DND-41 (cell line): ENCODE data around the gene DEFB131B.

Experiments
- ATAC-seq: fragments of 200-7000 bp; cut with Tn5 transposase; 3 replicates; pipeline ENCODE4 v1.9.1; 2021; ENCODE audit warnings: low read depth; ENCODE audit not compliant: insufficient read depth
- DNase-seq: peaks from one replicate; pipeline ENCODE4 v3.0.0-alpha.2; 2020
- H2AFZ ChIP-seq: 2 replicates; pipeline ENCODE4 v1.6.0; 2012; ENCODE audit warnings: low read depth, low read length
- H3K27ac ChIP-seq: 2 replicates; pipeline ENCODE4 v1.5.1; 2012; ENCODE audit warnings: low read length, inconsistent platforms
- H3K27me3 ChIP-seq: fragments of 200-600 bp; sonication (generic); 2 replicates; pipeline ENCODE4 v1.6.0; 2012; ENCODE audit warnings: low read length, mild to moderate bottlenecking, inconsistent platforms; ENCODE audit not compliant: insufficient read depth, poor library complexity
- H3K36me3 ChIP-seq: 2 replicates; pipeline ENCODE4 v1.5.1; 2012; ENCODE audit warnings: low read length, inconsistent platforms; ENCODE audit not compliant: insufficient read depth
- H3K4me1 ChIP-seq: 2 replicates; pipeline ENCODE4 v1.5.1; 2012; ENCODE audit warnings: mild to moderate bottlenecking, low read length; ENCODE audit not compliant: insufficient read depth
- H3K4me2 ChIP-seq: 2 replicates; pipeline ENCODE4 v1.6.0; 2012; ENCODE audit warnings: mild to moderate bottlenecking, moderate library complexity, low read length, inconsistent platforms; ENCODE audit not compliant: insufficient read depth
- H3K4me3 ChIP-seq, 2 experiments: fragments of 200-600 bp in 1 of 2; shearing (Covaris generic) in 1 of 2; 2 replicates each; pipeline ENCODE4 v1.5.1; 2012 to 2016; ENCODE audit warnings: inconsistent platforms in 2 of 2, low read length in 2 of 2, mild to moderate bottlenecking in 2 of 2, low read depth in 1 of 2, moderate library complexity in 1 of 2
- H3K79me2 ChIP-seq: 2 replicates; pipeline ENCODE4 v1.6.0; 2012; ENCODE audit warnings: low read length, inconsistent platforms; ENCODE audit not compliant: insufficient read depth
- H3K9ac ChIP-seq: 2 replicates; pipeline ENCODE4 v1.6.0; 2012; ENCODE audit warnings: low read depth, mild to moderate bottlenecking, inconsistent platforms, low read length, moderate library complexity
- H3K9me3 ChIP-seq: 2 replicates; pipeline ENCODE4 v1.5.1; 2012; ENCODE audit warnings: low read length, moderate library complexity, mild to moderate bottlenecking, inconsistent platforms; ENCODE audit not compliant: insufficient read depth, severe bottlenecking
- H4K20me1 ChIP-seq: 2 replicates; pipeline ENCODE4 v1.6.0; 2012; ENCODE audit warnings: low read length; ENCODE audit not compliant: insufficient read depth
- EZH2 ChIP-seq: IDR thresholded peaks from 3 replicates; pipeline ENCODE4 v1.6.1; 2012; ENCODE audit warnings: borderline replicate concordance, low read depth, mild to moderate bottlenecking, moderate library complexity, low read length, inconsistent platforms; ENCODE audit not compliant: severe bottlenecking
- TF ChIP-seq, protein P1 (sequence below): IDR thresholded peaks from 2 replicates; pipeline ENCODE4 v1.5.1; 2012; ENCODE audit warnings: borderline replicate concordance, low read length, moderate library complexity, mild to moderate bottlenecking; ENCODE audit not compliant: poor library complexity, severe bottlenecking; ENCODE audit errors: extremely low read depth

DEFB131B gene

DNA sequence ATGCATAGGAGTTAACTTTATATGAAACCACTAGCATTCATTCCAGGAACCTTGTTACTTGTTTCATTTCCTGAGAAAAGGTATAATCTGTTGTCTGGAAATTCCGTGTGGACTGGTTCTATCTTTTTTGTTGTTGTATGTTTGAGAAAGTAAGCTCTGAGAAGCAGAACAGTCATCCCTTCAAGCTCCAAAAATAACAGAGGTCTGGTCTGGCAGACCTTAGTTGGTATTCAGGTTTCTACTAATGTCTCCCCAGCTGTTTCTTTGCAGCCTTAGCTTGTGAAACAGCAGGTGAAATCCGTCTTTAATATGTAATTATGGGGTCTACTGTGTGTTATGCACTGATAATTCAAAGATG is 53.0 kb downstream of the DEFB131B start:
- Histone ChIP-seq H3K27ac (no peak overlapping the region), H3K36me3 (peaks cover 2% of the 10 kb centered on the region), H3K27me3 (no peaks in the 10 kb centered on the region), H3K9me3 (no peaks in the 10 kb centered on the region), H3K9ac (no peak overlapping the region), H3K4me2 (peak overlapping the region; percentile 6; the same call in 1 of the 2 replicates), H3K4me3 (no peak overlapping the region), H4K20me1 (peaks cover 10% of the 10 kb centered on the region; the same call in 1 of the 2 replicates), H3K79me2 (peaks cover 90% of the 10 kb centered on the region), H3K4me1 (peaks cover 31% of the 10 kb centered on the region), H2AFZ (no peak overlapping the region)
- DNase-seq: no peak
- ATAC-seq: no peak
- TF ChIP-seq EZH2: no peak
- TF ChIP-seq, protein P1, sequence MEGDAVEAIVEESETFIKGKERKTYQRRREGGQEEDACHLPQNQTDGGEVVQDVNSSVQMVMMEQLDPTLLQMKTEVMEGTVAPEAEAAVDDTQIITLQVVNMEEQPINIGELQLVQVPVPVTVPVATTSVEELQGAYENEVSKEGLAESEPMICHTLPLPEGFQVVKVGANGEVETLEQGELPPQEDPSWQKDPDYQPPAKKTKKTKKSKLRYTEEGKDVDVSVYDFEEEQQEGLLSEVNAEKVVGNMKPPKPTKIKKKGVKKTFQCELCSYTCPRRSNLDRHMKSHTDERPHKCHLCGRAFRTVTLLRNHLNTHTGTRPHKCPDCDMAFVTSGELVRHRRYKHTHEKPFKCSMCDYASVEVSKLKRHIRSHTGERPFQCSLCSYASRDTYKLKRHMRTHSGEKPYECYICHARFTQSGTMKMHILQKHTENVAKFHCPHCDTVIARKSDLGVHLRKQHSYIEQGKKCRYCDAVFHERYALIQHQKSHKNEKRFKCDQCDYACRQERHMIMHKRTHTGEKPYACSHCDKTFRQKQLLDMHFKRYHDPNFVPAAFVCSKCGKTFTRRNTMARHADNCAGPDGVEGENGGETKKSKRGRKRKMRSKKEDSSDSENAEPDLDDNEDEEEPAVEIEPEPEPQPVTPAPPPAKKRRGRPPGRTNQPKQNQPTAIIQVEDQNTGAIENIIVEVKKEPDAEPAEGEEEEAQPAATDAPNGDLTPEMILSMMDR: no peak

DNA sequence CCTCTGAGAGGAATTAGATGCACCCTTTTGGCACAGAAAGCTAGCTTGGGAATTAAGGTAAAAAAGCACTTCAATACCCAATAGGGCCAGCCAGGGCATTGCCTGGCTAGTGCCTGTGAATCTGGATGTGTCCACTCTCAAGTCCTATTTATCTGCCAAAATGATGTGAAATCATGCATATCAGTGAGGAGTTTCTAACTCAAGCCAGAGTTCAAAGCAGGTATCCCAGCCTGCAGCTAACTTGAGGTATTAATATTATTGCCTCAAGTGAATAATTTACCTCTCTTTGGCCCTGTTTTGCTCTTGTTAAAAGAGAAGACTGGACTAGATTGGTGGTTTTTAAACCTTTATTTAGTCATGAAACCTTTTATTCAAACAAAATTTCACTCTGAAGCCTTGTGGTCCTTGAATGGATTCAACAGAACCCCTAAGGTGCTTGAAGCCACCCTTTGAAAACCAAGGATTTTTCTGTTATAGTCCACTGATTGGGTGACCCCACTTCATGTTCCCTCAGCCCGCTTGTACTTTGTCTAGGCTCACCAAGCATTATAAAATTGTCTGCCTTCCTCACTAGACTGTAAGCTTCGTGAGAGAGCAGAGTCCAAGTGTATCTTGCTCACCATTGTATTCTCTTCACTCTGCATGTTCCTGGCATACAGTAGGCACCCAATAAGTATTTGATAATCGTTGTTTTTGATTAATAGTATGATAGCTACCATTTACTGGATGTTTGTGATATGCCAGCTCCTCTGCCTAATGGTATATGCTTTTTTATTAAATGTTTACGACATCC is 55.1 kb downstream of the DEFB131B start:
- no peaks in the 10 kb centered on the region for H3K9me3 ChIP-seq
- H4K20me1 ChIP-seq: peaks cover 16% of the 10 kb centered on the region; the same call in 1 of the 2 replicates
- DNase-seq (no peak), ATAC-seq (no peak)
- H3K4me2 ChIP-seq: no peak overlapping the region
- no peak overlapping the region for H3K4me3 ChIP-seq
- H3K27me3 ChIP-seq: no peaks in the 10 kb centered on the region
- H3K9ac ChIP-seq: no peak overlapping the region
- peaks cover 3% of the 10 kb centered on the region; the same call in 1 of the 2 replicates for H3K36me3 ChIP-seq
- TF ChIP-seq EZH2: no peak
- TF ChIP-seq, protein P1: no peak
- peaks cover 82% of the 10 kb centered on the region for H3K79me2 ChIP-seq
- H3K4me1 ChIP-seq: peaks cover 22% of the 10 kb centered on the region
- no peak overlapping the region for H3K27ac ChIP-seq
- no peak overlapping the region for H2AFZ ChIP-seq
